Right hindlimb (tissue), 1 donor: ENCODE data around the gene KLHDC4.
"Not testable (repeated sequence)": the region's sequence is repeated elsewhere in the genome, so short reads cannot be mapped to it uniquely, and the experiment has no call there.

Experiments used
- DNase-seq: peaks from one replicate; pipeline ENCODE4 v3.0.0-alpha.2; 2018

KLHDC4 gene

DNA sequence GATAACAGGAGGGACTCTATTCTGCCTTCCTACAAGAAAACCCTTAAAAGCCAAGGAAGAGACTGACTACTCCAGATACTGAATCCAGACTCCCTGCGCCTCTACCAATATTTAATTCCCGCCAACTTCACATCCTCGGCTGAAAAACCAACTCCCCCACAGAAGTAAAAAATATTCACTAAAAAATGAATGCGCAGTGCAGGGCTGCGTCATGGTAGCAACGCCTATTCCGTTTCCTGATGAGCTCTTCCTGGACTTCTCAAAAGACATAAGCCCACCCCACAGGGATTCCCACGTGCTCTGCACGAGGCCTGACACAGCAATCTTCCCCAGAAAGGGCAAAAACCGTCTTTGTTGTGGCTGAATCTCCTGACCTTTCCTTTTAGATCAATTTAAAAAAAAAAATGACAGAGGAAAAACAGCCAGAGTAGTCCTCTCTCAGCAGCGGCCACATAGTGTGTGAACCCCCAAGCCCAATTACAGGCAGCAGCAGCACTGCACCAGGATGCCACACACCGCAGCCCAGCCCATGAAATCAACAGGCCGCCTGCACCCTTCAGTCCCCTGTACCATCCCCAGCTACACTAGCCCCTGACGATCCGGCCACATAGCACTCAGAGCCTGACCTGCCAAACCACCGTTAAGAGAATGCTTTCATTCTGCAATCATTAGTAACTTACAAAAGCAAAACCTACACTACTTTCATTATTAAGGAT is 23.9 kb downstream of the KLHDC4 start:
- DNase-seq = no peak

DNA sequence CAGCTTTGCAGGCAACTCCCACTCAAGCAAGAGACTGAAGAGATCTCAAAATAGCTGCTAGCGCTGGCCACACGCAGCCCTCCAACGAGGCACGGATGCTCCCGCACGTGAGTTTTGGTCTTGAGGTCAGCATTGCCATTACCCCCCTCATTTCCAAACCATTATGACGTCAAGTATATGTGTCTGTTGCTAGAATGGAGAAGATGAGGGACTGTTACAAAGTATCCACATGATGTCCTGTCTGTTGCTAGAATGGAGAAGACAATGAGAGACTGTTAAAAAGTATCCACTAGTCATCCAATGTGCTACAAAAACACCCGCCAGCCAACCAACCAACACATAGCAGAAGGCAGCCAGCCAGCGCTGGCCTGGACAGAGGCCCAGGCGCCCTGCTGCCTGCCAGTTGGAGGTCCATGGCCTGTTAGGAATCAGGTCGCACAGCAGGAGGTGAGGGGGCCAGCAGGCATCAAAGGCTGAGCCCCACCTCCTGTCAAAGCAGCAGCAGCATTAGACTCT is 24.8 kb downstream of the KLHDC4 start:
- peak; percentile 43 for DNase-seq

DNA sequence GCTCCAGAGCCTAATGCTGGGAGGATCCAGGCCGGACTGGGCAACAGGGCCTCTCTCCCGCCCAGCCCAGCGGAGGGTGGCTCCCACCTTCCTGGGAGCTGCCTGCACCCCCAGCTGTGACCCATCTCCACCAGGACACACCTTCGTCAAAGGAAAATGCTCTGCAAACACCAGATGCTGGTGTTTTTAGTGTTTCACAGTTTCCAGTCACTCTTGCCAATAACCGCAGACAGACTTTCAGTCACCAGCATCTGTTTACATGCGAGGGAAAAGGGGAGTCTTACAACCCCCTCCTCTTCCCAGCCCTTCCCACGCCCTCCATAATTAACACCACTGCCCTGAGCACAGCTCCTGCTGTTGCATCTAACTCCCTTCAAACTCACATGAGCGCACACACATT is 25.3 kb downstream of the KLHDC4 start:
- DNase-seq = no peak

DNA sequence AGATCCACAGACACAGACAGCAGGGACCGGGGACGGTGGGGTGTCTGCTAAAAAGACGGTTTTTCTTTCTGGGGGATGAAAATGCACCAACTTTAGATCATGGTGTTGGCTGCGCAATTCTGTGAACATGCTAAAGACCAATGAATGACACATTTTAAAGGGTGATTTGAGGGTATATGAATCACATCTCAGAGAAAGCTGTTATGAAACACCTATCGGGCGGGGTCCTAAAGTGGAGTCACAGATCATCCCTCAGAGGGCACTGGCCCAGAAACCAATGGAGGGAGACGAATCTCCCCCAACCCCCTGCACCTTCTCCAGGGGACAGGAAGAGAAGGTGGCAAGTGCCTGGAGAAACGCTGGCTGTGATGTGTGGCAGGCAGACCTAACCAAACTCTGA is 26.0 kb downstream of the KLHDC4 start:
- no peak for DNase-seq

DNA sequence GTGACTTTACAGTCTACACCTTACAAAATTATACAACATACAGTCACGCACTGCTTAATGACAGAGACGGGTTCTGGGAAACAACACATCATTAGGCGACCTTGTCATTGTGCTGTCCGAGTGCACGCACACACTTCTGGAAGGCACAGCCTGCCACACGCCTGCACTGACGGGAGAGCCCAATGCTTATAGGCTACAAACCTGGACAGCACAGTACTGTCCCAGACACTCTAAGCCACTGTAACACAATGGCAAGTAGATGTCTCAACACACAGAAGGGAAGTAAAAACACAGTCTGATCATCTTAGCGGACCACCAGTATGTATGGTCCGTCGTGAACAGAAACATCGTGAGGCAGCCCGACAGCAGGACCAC is 29.8 kb downstream of the KLHDC4 start:
- DNase-seq = no peak

DNA sequence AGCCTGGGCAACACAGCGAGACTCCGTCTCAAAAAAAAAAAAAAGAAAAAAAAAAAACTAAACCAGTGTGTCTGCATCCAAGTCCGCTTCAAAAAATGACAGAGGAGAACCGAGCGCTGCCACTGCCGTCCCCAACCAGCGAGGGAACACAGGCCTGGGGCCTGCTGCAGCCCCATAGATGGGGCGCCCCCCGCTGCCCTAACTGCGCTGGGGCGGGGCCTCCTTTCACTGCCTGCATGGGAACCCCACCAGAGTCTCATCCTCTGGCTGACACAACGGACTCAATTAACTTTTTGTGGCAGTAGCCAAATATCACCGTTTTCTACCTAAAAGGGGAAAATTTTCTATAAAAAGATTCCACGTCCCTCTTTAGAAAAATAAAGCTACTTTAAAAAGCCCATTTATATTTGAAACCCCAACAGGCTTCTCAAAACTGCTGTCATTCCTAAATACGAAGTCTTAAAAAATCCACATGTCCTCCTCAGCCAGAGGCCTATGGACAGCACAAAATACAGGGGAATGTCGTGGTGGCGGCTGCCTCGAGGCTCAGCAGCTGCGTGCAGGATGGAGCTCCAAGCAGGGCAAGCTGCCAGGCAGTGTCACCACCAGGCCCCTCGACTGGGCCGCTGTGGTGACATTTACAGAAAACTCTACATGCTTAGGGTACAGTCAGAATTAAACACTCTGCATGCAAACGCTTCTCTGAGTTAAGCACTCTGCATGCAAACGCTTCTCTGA is 30.3 kb downstream of the KLHDC4 start:
- DNase-seq = peak; percentile 49

DNA sequence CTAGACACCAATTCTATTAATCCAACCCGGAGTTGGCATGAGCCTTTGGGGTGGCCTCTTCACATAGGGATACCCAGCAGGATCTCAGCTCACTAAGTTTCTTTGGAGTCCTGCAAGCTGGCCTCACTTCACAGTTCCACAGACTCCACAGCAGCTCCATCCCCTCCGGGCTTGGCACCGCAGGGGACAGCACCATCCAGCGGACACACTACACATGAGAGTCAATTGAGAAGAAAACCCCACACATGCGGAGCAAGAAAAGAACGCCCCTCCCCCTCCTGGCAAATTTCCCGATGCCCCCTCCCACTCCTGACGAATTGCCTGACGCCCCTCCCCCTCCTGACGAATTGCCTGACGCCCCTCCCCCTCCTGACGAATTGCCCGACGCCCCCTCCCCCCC is 31.1 kb downstream of the KLHDC4 start:
- no peak for DNase-seq

DNA sequence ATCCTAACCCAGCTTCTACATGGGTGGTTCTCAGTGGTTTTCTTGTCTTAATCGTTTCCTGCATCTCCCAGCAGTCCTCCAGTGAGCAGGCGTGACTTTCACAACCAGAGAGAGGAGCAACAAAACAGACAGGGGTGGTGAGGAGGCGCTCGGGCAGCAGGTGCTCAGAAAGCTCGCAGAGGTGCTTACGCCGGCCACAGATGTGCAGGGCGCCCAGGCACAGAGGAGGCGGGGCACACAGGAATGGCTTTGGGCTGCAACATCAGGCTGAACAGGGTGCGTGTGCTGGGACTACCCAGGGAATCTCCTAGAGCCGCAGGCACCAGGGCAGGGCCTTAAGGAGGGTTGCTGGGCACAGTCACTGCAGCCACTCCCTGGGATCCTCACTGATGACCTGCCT is 32.6 kb downstream of the KLHDC4 start:
- DNase-seq = no peak

DNA sequence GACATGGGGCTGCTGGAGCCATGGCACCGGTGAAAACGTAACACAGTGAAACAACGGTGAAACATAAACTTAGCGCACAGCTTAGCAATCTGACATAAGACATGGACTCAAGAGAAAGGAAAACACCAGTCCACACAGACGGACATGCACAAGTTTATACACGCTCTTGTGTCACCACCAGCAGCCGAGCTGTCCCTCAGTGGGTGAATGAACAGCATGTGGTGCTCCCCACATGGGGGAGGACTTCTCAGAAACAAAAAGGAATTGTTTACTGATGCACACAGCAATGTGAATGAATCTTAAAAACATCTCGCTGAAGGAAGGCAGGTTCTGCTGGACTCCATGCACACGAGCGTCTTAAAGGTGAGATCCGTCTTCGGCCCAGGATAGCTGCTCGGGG is 34.2 kb downstream of the KLHDC4 start:
- no peak for DNase-seq

DNA sequence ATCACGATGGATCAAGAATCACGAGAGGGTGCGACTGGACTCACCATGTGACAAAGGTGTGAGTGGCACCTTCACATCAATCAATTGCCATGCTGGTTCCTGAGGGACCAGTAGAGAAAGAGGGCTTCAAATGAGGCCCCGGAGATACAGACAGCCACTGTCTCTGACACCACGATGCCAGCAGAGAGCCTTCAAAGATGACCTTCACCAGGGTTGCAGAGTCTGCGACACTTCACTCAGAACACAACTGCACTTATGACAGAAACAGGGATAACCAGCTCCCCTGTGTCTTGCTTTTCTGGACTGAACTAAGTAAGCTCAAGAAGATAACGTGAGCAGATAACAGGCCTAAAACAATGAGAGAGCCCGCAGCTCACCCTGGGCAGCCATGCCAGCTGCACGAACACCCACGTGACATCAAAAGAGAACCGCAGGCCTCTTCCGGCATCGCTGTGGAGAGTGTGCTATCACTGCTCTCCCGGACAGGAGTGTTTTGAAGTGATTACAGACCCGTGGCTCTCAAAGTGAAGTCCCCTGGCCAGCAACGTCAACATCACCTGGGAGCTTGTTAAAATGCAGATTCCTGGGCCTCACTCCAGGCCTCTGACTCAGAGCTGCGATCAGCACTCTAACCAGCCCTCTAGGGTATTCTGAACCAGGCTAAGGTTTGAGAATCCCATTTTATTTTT is 36.4 kb downstream of the KLHDC4 start:
- DNase-seq = no peak

DNA sequence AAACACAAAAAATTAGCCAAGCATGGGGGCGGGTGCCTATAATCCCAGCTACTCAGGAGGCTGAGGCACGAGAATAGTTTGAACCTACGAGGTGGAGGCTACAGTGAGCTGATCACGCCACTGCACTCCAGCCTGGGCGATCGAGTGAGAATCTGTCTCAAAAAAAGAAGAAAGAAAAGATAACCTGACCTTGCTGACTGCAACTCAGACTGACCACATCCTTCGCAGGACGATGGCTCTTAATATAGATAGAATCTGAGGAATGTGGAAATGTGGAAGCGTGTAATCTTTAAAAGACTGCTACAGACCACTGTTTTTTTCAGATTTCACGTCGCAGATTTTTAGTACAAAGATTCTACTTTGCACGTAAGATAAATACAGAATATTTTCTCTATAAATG is 37.8 kb downstream of the KLHDC4 start:
- no peak for DNase-seq

DNA sequence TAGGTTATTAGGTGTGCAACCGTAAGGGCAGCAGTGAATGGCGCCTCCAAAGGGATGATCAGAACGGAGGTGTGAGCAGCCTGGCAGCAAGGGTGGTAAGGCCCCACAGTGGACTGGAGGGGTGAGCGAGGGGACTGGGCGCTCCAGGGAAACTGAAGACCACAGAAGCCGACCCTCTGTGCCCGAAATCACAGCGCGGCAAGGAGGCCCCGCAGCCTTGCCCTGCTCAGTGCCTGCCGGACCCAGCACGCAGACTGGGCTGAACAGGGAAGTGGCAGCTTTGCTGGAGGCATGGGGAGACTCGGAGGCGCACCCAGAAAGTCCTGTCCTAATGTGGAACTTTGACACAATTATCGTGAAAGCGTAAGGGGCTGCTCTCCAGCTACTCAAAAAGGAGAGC is 38.4 kb downstream of the KLHDC4 start:
- no peak for DNase-seq

DNA sequence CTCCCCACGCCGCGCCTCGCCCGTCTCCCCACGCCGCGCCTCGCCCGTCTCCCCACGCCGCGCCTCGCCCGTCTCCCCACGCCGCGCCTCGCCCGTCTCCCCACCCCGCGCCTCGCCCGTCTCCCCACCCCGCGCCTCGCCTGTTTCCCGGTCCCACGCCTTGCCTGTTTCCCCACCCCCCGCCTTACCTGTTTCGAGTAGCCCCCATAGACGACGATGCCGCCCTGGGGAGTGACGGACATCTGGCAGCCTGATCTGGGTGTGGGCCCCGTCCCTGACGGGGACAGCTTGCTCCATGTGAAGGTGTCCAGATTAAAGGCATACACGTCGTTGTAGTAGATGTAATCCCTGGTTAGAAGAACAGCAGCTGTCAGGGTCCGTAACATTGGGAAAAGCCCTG is 39.2 kb downstream of the KLHDC4 start:
- DNase-seq = not testable (repeated sequence)

DNA sequence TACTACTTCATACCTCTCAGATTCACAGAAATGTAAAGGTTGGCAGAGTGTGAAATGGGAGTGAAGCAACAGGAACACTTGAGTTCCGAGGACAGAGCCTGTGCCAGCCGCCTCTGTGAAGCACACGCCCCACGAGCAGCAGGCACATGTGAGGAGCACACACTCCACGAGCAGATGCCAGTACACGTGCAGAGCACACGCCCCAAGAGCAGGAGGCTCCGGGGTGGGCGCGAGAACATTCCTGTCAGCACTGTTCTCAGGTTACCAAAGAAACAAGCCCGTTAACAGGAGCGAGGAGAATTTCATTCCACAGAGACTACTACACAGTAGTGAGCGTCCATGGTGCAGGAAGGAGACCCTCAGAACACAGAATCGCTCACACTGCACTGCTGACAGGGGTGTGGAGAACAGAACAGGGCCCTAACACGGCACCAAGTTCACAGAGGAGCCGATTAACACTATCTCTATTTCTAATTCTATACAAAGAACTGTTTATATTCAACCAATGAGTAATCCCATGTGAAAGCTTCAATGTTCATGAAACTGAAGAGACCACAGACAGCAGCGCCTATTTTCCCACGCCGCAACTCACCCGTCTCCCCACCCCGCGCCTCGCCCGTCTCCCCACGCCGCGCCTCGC is 40.1 kb downstream of the KLHDC4 start:
- DNase-seq = no peak

DNA sequence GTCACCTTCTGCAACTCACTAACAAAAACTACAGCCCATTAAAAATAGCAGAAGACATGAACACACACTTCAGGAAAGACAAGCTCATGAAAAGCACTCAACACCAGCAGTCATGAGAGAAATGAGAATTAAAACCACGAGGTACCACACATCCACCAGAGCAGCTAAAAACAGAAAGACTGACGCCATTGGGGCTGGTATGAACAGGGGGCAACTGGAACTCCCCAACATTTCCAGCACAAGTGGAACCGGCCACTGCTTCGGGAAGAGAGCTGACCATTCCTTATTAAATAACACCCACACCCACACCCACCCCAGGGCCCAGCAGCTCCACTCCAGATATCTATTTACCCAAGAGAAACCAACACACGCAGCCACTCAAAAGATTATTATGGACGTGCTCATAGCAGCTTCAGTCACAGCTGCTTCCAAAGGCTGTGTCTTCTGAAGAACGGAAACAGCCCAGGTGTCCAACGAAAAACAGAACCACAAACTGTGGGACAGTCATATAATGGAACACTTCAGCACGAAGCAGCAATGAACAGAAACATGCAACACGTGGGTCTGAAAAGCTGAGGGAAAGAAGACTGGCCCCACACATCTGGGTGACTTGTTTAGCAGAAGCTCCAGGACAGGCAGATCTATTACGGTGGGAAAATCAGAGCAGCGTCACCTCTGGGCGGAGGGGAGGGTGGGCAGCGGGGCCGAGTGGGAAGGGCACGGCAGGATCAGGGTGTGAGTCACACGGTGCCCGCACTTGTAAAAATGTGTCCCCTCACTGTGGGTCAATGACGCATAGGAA is 41.1 kb downstream of the KLHDC4 start:
- no peak for DNase-seq

DNA sequence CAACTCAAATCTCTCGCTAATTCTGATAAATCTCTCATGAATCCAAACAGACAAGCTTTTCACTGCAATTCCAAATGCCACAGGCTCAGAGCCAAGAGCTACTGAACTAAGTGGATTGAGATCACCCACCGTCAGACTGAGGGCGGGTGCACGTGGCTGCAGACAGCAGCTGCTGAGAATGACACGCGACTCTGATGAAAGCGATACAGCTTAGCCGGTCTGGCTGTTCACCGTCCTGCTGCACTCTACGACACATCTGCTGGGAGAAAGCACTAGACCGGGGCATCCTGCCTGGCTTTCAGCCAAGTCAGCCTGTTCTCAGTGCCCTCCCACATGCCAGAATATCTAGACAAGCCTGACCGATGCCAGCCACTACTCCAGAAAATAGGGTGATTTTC is 42.6 kb downstream of the KLHDC4 start:
- DNase-seq = peak; percentile 84

DNA sequence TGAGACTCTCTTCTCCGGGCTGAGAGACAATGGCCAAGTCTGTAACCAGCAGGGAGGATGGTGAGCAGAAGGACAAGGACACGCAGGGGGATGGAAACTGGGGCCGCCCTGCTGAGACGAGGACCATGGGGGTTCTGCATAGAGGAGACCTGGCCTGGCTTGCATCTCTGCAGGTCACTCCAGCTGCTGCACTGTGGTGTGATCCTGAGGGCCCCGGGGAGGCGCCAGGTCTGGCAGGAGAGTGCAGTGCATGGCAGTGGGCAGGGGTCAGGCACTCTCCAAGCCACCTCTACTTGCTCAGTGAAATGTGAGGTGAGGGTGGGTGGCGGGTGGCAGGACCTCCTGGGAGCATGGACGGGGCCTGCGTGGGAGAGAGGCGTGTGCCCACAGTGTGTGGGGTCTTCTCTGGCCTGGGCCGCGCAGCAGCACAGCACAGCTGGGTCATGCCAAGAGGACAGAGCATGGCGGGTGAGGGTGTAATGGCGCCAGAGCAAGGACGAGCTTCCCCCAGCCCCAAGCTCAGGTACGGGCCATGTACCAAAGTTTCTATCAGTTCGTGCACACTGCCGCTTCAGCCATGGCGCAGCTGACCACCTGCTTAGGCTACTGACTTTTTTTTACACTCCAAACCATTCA is 43.1 kb downstream of the KLHDC4 start:
- no peak for DNase-seq

DNA sequence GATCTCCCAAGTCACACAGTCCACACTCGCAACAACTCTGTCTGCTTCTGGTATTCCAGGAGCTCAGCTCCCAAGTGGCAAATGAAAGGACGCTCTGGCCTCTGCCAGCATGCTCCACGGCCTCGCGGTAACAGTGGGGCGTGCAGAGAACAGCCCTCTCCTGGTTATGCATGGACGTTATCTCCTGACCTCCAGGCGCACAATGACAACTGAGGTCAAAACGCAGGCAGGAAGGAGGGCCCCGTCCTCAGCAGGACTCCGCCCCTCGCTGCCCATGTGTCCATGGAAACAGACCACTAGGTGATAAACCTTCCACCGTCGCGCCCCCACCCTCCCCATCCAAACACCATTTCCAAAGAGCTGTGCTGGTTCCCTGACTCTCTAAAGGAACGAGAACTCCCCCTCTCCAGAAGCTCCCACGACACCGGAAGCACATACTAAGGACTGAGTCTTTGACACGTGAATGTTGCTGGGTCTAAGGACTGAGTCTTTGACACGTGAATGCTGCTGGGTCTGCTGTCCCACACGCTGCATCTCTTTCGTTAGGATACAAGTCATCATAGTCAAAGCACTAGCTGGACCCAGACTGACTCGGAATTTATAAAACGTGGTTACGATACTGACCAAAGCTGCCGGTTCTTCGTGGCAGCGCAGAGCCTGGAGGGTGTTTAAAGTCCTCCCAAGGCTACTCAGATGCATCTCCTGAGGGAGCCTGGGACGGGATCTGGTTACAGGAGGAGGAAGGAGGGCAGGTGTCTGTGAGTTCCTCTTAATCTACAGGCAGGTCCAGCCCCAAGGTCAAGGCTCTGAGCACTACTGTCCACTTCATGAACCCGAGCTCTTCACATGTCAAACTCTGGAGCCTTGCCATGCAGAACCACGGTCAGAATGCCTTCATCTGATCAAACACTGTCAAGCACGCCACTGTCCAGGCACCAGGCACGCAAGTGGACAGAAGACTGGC is 43.9 kb downstream of the KLHDC4 start:
- no peak for DNase-seq

DNA sequence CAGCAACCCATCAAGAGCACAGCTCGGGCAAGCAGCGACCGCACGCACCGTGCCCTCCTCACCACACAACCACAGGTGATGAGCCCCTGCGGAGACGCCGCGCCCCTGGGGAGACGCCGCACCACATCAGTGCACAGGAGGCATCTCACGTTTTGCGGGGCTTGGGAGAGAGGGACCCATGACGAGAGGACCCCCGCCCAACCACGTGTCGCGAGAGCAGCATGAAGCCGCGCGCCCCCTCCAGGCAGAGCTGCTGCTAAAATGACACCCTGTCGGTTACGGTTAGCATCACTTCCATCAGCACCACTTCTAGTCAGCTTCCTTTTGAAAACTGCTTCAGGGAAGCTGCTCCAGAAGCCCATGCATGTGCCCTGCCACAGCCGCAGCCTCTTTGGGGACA is 45.3 kb downstream of the KLHDC4 start:
- no peak for DNase-seq

DNA sequence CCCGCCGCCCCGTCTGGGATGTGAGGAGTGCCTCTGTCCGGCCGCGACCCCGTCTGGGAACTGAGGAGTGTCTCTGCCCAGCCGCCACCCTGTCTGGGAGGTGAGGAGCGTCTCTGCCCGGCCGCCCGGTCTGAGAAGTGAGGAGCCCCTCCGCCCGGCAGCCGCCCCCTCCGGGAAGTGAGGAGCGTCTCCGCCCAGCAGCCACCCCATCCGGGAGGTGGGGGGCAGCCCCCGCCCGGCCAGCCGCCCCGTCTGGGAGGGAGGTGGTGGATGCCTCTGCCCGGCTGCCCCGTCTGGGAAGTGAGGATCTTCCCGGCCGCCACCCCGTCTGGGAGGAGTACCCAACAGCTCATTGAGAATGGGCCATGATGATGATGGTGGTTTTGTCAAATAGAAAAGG is 47.0 kb downstream of the KLHDC4 start:
- not testable (repeated sequence) for DNase-seq

DNA sequence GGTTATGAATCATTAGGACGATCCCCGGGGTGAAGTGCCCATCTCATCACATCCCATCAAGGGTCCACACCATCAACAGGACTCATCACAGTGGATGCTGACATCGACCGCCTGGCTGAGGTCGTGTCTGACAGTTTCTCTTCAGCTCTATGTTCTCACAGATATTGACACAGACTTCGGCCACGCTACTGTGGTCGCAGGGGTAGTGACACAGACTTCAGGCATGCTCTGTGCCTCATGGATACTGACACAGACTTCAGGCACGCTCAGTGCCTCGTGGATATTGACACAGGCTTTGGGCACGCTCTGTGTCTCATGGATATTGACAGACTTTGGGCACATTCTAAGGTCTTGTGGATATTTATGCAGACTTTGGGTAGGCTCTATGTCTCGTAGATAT is 50.1 kb downstream of the KLHDC4 start:
- DNase-seq = no peak
